A549 (cell line): ENCODE measurements around the gene CDK14. TPM values are rescaled to one million over a fixed set of nuclear protein-coding genes. Genes with fewer than 3 reads are reported as not detected.

Source experiments
- ATAC-seq, 2 experiments: fragments of 200-7000 bp in 1 of 2; fragments of >200 bp in 1 of 2; cut with Nextera tagmentation in 1 of 2; cut with Tn5 transposase in 1 of 2; 3 replicates each; pipeline versions ENCODE4 v1.8.0 to v1.9.1; 2018 to 2020; ENCODE audit warnings: mild to moderate bottlenecking in 1 of 2, moderate library complexity in 1 of 2
- CTCF ChIA-PET: fragments of 300-600 bp; sonication (Branson Sonifier 250); formaldehyde crosslinking; extraction: SDS; loops from one replicate; lab custom pipeline; 2021; ENCODE audit warnings: antibody characterized with exemption, inconsistent platforms; lab: Yijun Ruan, JAX
- POLR2A ChIA-PET: fragments of 350-600 bp; formaldehyde crosslinking; extraction: SDS; loops from one replicate; lab custom pipeline; 2021; ENCODE audit warnings: antibody characterized with exemption, inconsistent platforms; lab: Yijun Ruan, JAX
- DNase-seq, 2 experiments: peaks; one replicate each; pipeline versions ENCODE4 v3.0.0 to v3.0.0-alpha.2; 2011 to 2016; ENCODE audit warnings: low read depth in 1 of 2, low spot score in 1 of 2
- FAIRE-seq: peaks from 2 replicates; lab custom pipeline; 2011; peaks lifted over from hg19 to GRCh38; lab: Jason Lieb, UNC
- H3K27ac ChIP-seq, 2 experiments: fragments of >200 bp; sonication (Bioruptor Twin); formaldehyde crosslinking; 3 replicates each; pipeline ENCODE4 v1.5.1; 2016 to 2017
- H3K4me1 ChIP-seq: fragments of >200 bp; sonication (Bioruptor Twin); formaldehyde crosslinking; 3 replicates; pipeline ENCODE4 v1.6.1; 2016
- H3K4me2 ChIP-seq: fragments of >200 bp; sonication (Bioruptor Twin); formaldehyde crosslinking; 3 replicates; pipeline ENCODE4 v1.6.1; 2016
- H3K4me3 ChIP-seq: fragments of >200 bp; sonication (Bioruptor Twin); formaldehyde crosslinking; 3 replicates; pipeline ENCODE4 v1.5.1; 2016
- H3K9me3 ChIP-seq: fragments of >200 bp; sonication (Bioruptor Twin); formaldehyde crosslinking; 3 replicates; pipeline ENCODE4 v1.6.1; 2016
- CBX2 ChIP-seq: fragments of 200-600 bp; sonication (generic); IDR thresholded peaks from 2 replicates; pipeline ENCODE4 v1.6.1; 2016; ENCODE audit warnings: low read depth, mild to moderate bottlenecking, borderline replicate concordance
- CBX8 ChIP-seq: fragments of 200-600 bp; sonication (generic); IDR thresholded peaks from 2 replicates; pipeline ENCODE4 v1.6.1; 2016
- CEBPB ChIP-seq, 2 experiments: fragments of >200 bp in 1 of 2; sonication (Bioruptor Twin) in 1 of 2; formaldehyde crosslinking in 1 of 2; IDR thresholded peaks; 2 replicates each; pipeline ENCODE4 v1.6.1; 2012 to 2016
- CHD2 ChIP-seq: fragments of 150-350 bp; IDR thresholded peaks from 2 replicates; pipeline ENCODE4 v1.6.1; 2014; ENCODE audit warnings: low read length; ENCODE audit not compliant: partially characterized antibody
- EP300 ChIP-seq, 2 experiments: fragments of >200 bp; sonication (Bioruptor Twin); formaldehyde crosslinking; IDR thresholded peaks; 2 replicates in 1 of 2; 3 replicates in 1 of 2; pipeline ENCODE4 v1.6.1; 2016 to 2017
- ESRRA ChIP-seq: fragments of 150-350 bp; IDR thresholded peaks from 2 replicates; pipeline ENCODE4 v1.6.1; 2014; ENCODE audit warnings: mild to moderate bottlenecking, low read length, borderline replicate concordance
- FOSB ChIP-seq: fragments of 250-450 bp; sonication (Bioruptor Pico); IDR thresholded peaks from 2 replicates; pipeline ENCODE4 v1.5.0; 2020; ENCODE audit warnings: mild to moderate bottlenecking, moderate library complexity
- FOXS1 ChIP-seq: fragments of 250-450 bp; sonication (Bioruptor Pico); IDR thresholded peaks from 2 replicates; pipeline ENCODE4 v1.5.0; 2020; ENCODE audit warnings: mild to moderate bottlenecking, moderate library complexity
- HOXB5 ChIP-seq: fragments of 250-450 bp; sonication (Bioruptor Pico); IDR thresholded peaks from 2 replicates; pipeline ENCODE4 v1.5.0; 2020; ENCODE audit warnings: mild to moderate bottlenecking, moderate library complexity
- MYC ChIP-seq: IDR thresholded peaks from 2 replicates; pipeline ENCODE4 v1.6.1; 2012; ENCODE audit warnings: mild to moderate bottlenecking, inconsistent platforms, low read length, improper control_type of control experiment, borderline replicate concordance
- NFE2L2 ChIP-seq: fragments of 150-350 bp; conservative IDR thresholded peaks from 2 replicates; pipeline ENCODE4 v1.6.1; 2014; ENCODE audit warnings: low read length
- NPAS2 ChIP-seq: fragments of 250-450 bp; sonication (Bioruptor Pico); IDR thresholded peaks from 2 replicates; pipeline ENCODE4 v1.8.0; 2022; ENCODE audit warnings: mild to moderate bottlenecking, moderate library complexity, borderline replicate concordance
- NR3C1 ChIP-seq: fragments of >200 bp; sonication (Bioruptor Twin); formaldehyde crosslinking; IDR thresholded peaks from 3 replicates; pipeline ENCODE4 v1.6.1; 2017
- PHF8 ChIP-seq: fragments of 200-600 bp; sonication (generic); IDR thresholded peaks from 2 replicates; pipeline ENCODE4 v1.6.1; 2016; ENCODE audit warnings: low read depth, mild to moderate bottlenecking, antibody characterized with exemption, moderate library complexity, borderline replicate concordance
- POLR2A ChIP-seq: IDR thresholded peaks from 2 replicates; pipeline ENCODE4 v1.6.1; 2012; ENCODE audit warnings: mild to moderate bottlenecking, low read length
- RAD21 ChIP-seq, 2 experiments: fragments of >200 bp in 1 of 2; sonication (Bioruptor Twin) in 1 of 2; formaldehyde crosslinking in 1 of 2; IDR thresholded peaks in 1 of 2; conservative IDR thresholded peaks in 1 of 2; 2 replicates in 1 of 2; 3 replicates in 1 of 2; pipeline ENCODE4 v1.6.1; 2012 to 2018; ENCODE audit warnings: inconsistent platforms in 1 of 2
- RFX5 ChIP-seq: fragments of 450-650 bp; IDR thresholded peaks from 2 replicates; pipeline ENCODE4 v1.7.1; 2014; ENCODE audit warnings: antibody characterized with exemption, mild to moderate bottlenecking, moderate library complexity
- RNF2 ChIP-seq: fragments of 200-600 bp; sonication (generic); IDR thresholded peaks from 2 replicates; pipeline ENCODE4 v1.6.1; 2016; ENCODE audit warnings: low read depth, mild to moderate bottlenecking, antibody characterized with exemption, moderate library complexity, borderline replicate concordance
- TP53 ChIP-seq: fragments of 250-450 bp; sonication (Bioruptor Pico); IDR thresholded peaks from 2 replicates; pipeline ENCODE4 v1.5.0; 2021; ENCODE audit warnings: mild to moderate bottlenecking, moderate library complexity
- ZC3H11A ChIP-seq: fragments of 450-650 bp; IDR thresholded peaks from 2 replicates; pipeline ENCODE4 v1.6.1; 2014; ENCODE audit warnings: antibody characterized with exemption, mild to moderate bottlenecking
- WGBS: methylation state at CpG from one replicate; pipeline ENCODE4 v1.1.6; 2017; ENCODE audit errors: missing lambda C conversion rate; 5-methylcytosine and 5-hydroxymethylcytosine counted together
- polyA plus RNA-seq, 4 experiments: library from polyadenylated mRNA; depleted of rRNA in 3 of 4; stranded (reverse); fragments of >200 nt; fragmentation: RNase III in 1 of 4; extraction: RNeasy Plus Mini Kit Qiagen cat#74134 plus additional on column Dnase treatment in 1 of 4; gene quantifications; 2 replicates in 3 of 4; 3 replicates in 1 of 4; pipeline ENCODE4 v1.2.3, GENCODE V29; 2011 to 2017
- TF ChIP-seq, protein P1 (sequence below): fragments of 450-650 bp; IDR thresholded peaks from 2 replicates; pipeline ENCODE4 v1.6.1; 2014; ENCODE audit warnings: antibody characterized with exemption
- TF ChIP-seq, protein P2 (sequence below): IDR thresholded peaks from 2 replicates; pipeline ENCODE4 v1.6.1; 2012; ENCODE audit warnings: low read depth, borderline replicate concordance
- TF ChIP-seq, protein P3 (sequence below): fragments of >200 bp; sonication (Bioruptor Twin); formaldehyde crosslinking; IDR thresholded peaks from 2 replicates; pipeline ENCODE4 v1.6.1; 2016
- TF ChIP-seq, protein P4 (sequence below): fragments of >200 bp; sonication (Bioruptor Twin); formaldehyde crosslinking; IDR thresholded peaks from 3 replicates; pipeline ENCODE4 v1.5.1; 2016
- TF ChIP-seq, protein P5 (sequence below): fragments of 150-350 bp; IDR thresholded peaks from 2 replicates; pipeline ENCODE4 v1.6.1; 2014; ENCODE audit warnings: low read depth, mild to moderate bottlenecking, low read length

The CDK14 gene
- polyA plus RNA-seq, 2 of the 4 experiments (the other 2 are of a cell fraction): 0.21 to 0.23 TPM

DNA sequence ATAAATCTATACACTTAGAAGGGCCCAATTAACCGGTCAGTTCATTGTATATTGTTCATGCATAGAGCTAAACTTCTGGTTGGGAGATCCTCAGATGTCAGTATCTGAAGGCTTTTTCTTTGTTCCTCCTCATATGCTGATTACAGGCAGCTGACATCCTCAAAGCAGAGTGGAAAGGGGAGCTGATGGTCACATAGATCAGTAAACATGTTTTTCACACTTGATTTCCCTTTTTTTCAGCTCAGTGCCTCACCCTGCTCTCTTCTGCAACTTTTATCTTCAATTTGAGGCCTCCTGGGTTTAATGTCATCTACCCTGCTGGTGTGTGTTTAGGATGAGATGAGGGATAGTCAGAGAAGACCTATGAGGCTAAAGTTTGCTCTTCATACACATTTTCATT, 370.2 kb downstream of the CDK14 start:
- Histone ChIP-seq H3K9me3 (no peaks in the 10 kb centered on the region), H3K27ac (no peak overlapping the region), H3K4me3 (no peak overlapping the region), H3K4me1 (no peaks in the 10 kb centered on the region), H3K4me2 (no peak overlapping the region)
- ATAC-seq (no peak), DNase-seq (no peak), FAIRE-seq (no peak)
- 23% methylated on average over 1 of the region's 1 CpG for WGBS
- ChIA-PET CTCF (no interaction called here), POLR2A (no interaction called here)
- TF ChIP-seq, protein P1, sequence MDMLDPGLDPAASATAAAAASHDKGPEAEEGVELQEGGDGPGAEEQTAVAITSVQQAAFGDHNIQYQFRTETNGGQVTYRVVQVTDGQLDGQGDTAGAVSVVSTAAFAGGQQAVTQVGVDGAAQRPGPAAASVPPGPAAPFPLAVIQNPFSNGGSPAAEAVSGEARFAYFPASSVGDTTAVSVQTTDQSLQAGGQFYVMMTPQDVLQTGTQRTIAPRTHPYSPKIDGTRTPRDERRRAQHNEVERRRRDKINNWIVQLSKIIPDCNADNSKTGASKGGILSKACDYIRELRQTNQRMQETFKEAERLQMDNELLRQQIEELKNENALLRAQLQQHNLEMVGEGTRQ: no peak
- TF ChIP-seq, protein P2, sequence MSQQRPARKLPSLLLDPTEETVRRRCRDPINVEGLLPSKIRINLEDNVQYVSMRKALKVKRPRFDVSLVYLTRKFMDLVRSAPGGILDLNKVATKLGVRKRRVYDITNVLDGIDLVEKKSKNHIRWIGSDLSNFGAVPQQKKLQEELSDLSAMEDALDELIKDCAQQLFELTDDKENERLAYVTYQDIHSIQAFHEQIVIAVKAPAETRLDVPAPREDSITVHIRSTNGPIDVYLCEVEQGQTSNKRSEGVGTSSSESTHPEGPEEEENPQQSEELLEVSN: no peak
- TF ChIP-seq CEBPB (IDR thresholded peaks at IDR 0.05): no peak
- no peak for TF ChIP-seq NFE2L2
- no peak for TF ChIP-seq CHD2
- TF ChIP-seq, protein P3, sequence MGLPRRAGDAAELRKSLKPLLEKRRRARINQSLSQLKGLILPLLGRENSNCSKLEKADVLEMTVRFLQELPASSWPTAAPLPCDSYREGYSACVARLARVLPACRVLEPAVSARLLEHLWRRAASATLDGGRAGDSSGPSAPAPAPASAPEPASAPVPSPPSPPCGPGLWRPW: no peak
- no peak for TF ChIP-seq NPAS2 (CRISPR knock-in tag)
- TF ChIP-seq FOSB (CRISPR knock-in tag): no peak
- TF ChIP-seq CBX8: no peak
- TF ChIP-seq, protein P4, sequence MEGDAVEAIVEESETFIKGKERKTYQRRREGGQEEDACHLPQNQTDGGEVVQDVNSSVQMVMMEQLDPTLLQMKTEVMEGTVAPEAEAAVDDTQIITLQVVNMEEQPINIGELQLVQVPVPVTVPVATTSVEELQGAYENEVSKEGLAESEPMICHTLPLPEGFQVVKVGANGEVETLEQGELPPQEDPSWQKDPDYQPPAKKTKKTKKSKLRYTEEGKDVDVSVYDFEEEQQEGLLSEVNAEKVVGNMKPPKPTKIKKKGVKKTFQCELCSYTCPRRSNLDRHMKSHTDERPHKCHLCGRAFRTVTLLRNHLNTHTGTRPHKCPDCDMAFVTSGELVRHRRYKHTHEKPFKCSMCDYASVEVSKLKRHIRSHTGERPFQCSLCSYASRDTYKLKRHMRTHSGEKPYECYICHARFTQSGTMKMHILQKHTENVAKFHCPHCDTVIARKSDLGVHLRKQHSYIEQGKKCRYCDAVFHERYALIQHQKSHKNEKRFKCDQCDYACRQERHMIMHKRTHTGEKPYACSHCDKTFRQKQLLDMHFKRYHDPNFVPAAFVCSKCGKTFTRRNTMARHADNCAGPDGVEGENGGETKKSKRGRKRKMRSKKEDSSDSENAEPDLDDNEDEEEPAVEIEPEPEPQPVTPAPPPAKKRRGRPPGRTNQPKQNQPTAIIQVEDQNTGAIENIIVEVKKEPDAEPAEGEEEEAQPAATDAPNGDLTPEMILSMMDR: no peak
- TF ChIP-seq RAD21 (conservative IDR thresholded peaks at IDR 0.05 in 1 of 2, IDR thresholded peaks at IDR 0.05 in 1 of 2): no peak
- no peak for TF ChIP-seq RNF2
- TF ChIP-seq NR3C1: no peak
- TF ChIP-seq, protein P5, sequence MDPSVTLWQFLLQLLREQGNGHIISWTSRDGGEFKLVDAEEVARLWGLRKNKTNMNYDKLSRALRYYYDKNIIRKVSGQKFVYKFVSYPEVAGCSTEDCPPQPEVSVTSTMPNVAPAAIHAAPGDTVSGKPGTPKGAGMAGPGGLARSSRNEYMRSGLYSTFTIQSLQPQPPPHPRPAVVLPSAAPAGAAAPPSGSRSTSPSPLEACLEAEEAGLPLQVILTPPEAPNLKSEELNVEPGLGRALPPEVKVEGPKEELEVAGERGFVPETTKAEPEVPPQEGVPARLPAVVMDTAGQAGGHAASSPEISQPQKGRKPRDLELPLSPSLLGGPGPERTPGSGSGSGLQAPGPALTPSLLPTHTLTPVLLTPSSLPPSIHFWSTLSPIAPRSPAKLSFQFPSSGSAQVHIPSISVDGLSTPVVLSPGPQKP: no peak

DNA sequence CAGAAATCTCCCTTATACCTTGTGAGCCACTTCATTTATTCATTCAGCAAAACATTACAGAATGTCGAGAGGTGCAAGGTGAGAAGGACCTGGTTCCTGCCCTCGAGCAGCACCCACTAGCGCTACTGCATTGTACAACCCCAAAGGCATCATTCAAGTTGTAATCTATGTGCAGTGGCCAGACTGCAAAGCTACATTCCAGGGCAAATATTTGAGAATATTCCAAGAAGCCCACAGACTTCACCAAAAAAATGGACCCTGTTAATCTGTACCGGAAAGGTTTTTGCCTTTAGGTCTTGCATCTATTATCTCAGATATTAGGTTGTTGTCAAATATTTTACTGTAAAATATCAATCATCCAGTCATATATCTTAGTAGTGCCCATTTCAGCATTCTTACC, 372.8 kb downstream of the CDK14 start:
- CTCF ChIA-PET: no interaction called here
- Histone ChIP-seq H3K4me3 (no peak overlapping the region), H3K9me3 (no peaks in the 10 kb centered on the region), H3K4me1 (no peaks in the 10 kb centered on the region)
- POLR2A ChIA-PET: no interaction called here
- no peak for DNase-seq
- TF ChIP-seq POLR2A: no peak
- no peak for TF ChIP-seq MYC
- no peak for TF ChIP-seq PHF8
- no peak for TF ChIP-seq ZC3H11A
- no peak for TF ChIP-seq EP300 (IDR thresholded peaks at IDR 0.05)
- no peak for TF ChIP-seq HOXB5 (CRISPR knock-in tag)
- no peak for TF ChIP-seq CBX2
- TF ChIP-seq FOXS1 (CRISPR knock-in tag): no peak
- TF ChIP-seq, protein P5: no peak
- no peak for TF ChIP-seq RFX5
- TF ChIP-seq ESRRA: no peak
- no peak for TF ChIP-seq TP53 (CRISPR knock-in tag)
- TF ChIP-seq, all 56 proteins: peak for 0
- 45% methylated on average over 4 of the region's 4 CpGs for WGBS
- ATAC-seq: no peak
- no peak for FAIRE-seq
- Histone ChIP-seq H3K4me2 (no peak overlapping the region), H3K27ac (no peak overlapping the region)
